GM18511 (cell line): Measurements from ENCODE around the gene KRI1.
A peak's percentile ranks its signal among the peaks of the same experiment; 100 is the strongest.

ENCODE experiments used
- ATAC-seq: cut with Tn5 transposase; IDR thresholded peaks from one replicate; pipeline ENCODE4 v1.9.1; 2021; ENCODE audit warnings: mild to moderate bottlenecking, moderate library complexity; ENCODE audit not compliant: unreplicated experiment

KRI1 gene

GRCh38 chr19:10565567-10566407, at the start of gene KRI1:
KRI1 (minus strand) TSS chr19:10566010; CDS start chr19:10565999, 11 bp downstream.
- ATAC-seq: peak; percentile 42

- ATAC-seq: no peak
Measured at GRCh38 chr19:10612499-10613119, 46.8 kb upstream of the KRI1 start.

DNA sequence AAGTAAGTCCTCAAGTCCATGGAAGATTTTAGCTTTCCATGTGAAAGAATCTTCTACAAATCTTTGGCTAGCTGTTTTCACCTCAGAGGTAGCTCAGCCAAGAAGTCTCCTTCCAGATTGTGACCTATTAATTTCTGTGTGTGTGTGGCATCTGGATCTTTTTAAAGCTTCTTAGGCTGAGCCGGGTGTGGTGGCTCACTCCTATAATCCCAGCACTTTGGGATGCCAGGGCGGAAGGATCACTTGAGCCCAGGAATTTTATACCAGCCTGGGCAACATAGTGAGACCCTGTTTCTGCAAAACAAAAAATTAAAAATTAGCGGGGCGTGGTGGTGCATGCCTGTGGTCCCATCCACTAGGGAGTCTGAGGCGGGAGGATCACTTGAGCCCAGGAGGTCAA, 46.1 kb upstream of the KRI1 start:
- ATAC-seq: no peak

DNA sequence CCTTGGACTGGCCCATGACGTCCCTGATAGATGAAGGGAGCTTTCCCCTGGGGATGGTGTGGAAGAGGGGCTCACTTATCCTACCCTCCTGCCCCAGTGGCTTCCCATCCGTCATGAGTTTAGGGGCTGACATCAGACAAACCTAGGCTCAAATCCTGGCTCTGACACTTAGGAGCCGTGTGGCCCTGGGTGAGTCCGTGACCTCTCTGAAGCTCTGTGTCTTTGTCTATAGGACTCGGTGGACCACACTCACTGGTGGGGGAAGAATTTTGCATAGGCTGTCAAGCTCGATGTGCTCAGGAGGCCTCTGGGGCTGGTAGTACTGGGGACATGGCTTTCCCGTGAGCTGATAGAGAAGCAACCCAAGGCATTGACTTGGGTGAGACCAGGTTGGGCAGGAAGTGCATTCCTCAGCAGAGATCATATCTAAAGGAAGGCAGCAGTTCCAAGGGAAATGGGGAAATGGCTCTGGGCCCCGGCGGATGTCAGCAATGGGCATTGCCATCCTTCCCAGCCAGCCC, 38.7 kb upstream of the KRI1 start:
- ATAC-seq: peak; percentile 27

DNA sequence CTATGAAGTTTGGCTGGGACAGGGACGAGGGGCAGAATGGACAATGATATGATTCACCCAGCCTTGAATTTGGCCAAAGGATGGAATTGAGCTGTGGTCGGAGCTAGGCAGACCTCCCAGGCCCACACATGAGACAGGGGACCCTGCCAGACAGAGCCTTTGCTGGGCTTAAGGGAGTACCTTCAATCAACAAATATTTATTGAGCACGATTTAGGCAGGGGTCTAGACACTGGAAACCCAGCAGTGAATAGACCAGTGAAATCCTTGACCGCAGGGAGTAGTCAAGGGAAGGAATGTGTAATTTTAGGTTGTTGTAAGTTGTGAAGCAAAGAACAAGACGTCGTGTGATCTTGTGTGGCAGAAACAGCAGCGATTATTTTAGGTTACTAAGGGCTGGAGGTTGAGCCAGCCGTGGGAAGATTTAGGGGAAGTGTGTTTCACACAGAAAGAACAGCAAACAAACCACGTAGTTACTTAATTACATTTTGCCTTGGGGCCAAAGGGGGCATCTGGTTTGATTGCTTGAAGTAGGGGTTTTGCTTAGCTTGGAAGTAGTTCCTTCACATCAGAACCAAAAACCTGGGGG, 38.2 kb upstream of the KRI1 start:
- peak; percentile 36 for ATAC-seq

- peak; percentile 56 for ATAC-seq
Measured at GRCh38 chr19:10603084-10603872, 37.5 kb upstream of the KRI1 start.

DNA sequence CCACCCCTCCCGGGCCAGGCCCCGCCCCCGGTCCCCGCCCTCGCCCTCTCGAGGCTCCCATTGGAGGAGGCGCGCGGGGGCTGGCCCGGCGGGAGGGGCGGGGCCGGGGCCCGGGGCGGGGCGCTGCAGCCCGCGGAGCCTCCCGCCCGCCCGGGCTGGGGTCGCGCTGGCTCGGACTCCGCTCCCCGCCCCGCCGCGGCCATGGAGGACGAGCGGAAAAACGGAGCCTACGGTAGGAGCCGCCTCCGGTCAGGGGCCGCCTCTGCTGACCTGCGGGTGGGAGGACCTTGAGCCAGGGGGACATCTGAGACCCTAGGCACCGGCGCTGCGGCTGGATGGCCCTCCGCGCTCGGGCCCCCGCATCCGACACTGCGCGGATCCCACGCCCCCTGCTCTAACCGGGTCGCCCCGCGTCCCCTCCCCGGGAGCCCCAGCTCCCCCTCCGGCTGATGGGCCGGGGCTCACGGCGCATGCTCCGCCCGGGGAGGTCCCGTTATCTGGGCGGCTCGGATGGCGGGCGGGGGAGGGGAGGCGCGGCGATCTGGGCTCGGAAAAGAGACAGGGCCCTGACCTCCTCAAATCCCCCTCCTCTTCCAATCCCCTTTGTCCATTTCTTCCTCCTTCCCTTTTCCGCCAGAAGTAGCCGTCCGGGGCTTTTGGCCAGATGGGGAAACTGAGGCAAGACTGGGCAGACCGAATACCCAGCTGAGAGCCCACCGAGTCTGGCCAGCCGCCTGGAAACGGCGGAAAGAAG, 36.7 kb upstream of the KRI1 start:
- peak; percentile 58 for ATAC-seq

DNA sequence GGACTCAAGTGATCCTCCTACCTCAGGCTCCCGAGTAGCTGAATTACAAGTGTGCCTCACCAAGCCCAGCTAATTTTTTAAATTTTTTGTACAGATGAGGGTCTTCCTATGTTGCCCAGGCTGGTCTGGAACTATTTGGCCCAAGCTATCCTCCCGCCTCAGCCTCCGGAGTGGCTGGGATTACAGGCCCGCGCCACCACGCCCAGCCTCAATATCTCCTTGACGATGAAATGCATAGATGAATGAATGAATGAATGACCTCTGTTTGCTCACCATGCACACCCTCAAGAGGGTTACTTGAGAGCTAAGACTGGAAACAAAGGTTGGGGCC, 36.2 kb upstream of the KRI1 start:
- ATAC-seq: no peak

GRCh38 chr19:10600149-10600548, 34.3 kb upstream of the KRI1 start:
- no peak for ATAC-seq

DNA sequence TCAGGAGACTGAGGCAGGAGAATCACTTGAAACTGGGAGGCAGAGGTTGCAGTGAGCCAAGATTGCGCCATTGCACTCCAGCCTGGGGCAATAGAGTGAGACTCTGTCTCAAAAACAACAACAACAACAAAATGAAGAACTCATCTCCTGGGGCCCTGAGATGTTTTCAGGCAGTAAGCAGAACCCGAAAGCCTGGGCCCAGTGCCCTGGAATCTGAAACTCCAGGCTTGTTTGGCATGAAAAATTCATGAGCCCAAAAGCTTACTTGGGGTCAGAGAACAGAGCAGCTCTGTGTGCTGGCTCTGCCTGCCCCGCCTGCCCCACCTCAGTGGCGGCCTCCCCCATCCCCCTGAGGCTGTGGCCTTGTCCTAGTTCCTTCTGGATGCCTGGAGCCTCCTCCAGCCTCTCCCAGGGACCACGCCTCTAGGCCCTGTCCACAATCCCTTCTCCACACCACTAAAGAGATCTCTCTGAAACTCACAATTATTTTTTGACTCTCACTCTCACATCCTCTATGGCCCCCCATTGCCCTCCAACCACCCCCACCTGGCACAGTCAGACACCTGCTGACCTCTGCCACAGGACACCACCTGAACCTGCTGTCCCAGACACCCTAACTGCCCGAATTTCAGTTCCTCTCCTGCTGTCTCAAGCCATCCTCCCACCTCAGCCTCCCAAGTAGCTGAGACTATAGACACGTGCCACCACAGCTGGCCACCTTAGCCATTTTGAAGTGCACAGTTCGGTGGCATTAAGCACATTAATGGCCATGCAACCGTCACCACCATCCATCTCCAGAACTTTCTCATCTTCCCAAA, 28.2 kb upstream of the KRI1 start:
- peak; percentile 73 for ATAC-seq

DNA sequence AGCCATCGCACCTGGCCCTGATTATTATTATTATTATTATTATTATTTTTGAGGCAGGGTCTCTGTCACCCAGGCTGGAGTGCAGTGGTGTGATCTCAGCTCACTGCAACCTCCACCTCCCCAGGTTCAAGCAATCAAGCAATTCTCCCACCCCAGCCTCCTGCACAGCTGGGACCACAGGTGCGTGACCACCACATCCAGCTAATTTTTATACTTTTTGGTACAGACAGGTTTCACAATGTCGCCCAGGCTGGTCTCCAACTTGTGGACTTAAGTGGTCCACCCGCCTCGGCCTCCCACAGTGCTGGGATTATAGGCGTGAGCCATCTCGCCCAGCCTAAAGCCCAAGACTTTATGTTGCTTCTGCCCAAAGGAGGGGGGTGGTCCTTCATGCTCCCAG, 27.3 kb upstream of the KRI1 start:
- ATAC-seq: no peak

GRCh38 chr19:10587839-10588150, 22.0 kb upstream of the KRI1 start:
- no peak for ATAC-seq

- no peak for ATAC-seq
Measured at GRCh38 chr19:10587022-10587838, 21.4 kb upstream of the KRI1 start, which contains the start of gene AP1M2. AP1M2 (minus strand) TSS chr19:10587312; CDS start chr19:10587231, 81 bp downstream.

GRCh38 chr19:10586396-10586795, 20.6 kb upstream of the KRI1 start:
- ATAC-seq: no peak

- no peak for ATAC-seq
Measured at GRCh38 chr19:10583036-10583776, 17.4 kb upstream of the KRI1 start.

GRCh38 chr19:10582091-10582490, 16.3 kb upstream of the KRI1 start:
- no peak for ATAC-seq

- no peak for ATAC-seq
Measured at GRCh38 chr19:10580979-10581631, 15.3 kb upstream of the KRI1 start.

GRCh38 chr19:10577951-10578350, 12.1 kb upstream of the KRI1 start:
- ATAC-seq: no peak
